ENCODE measurements around the gene TPRX1.

The TPRX1 gene

GRCh38 chr19:47766359-47766620 is 38.1 kb downstream of the TPRX1 start:
- CTCF ChIA-PET, result interaction anchor here (0.7 to 8.2 kb wide), 17 partner anchors 9 to 1052 kb away, joined by 3 to 197 read pairs (median 6); partner anchors contain the start of genes EHD2 and NOP53
- POLR2A ChIA-PET, result interaction anchor here (2.3 kb wide), 1 partner anchor 11 kb away, joined by 6 read pairs; no protein-coding TSS in a partner anchor
- no peaks in the 10 kb centered on the region for H3K36me3 ChIP-seq (ENCODE audit: control insufficient read depth in 2 of 2, insufficient read depth in 1 of 2, low read length in 2 of 2)
- H3K4me1 ChIP-seq (ENCODE audit: control insufficient read depth, insufficient read depth, low read length), result no peaks in the 10 kb centered on the region
- no peak overlapping the region for H3K4me3 ChIP-seq (ENCODE audit: low read depth, low read length)
- TF ChIP-seq FEZF1 (tag by site-specific recombination; IDR thresholded peaks at IDR 0.05) (no peak), KLF8 (tag by site-specific recombination; IDR thresholded peaks at IDR 0.05) (no peak), ZNF146 (tag by site-specific recombination; IDR thresholded peaks at IDR 0.05) (no peak), WT1 (tag by site-specific recombination; IDR thresholded peaks at IDR 0.05) (no peak), ZNF132 (tag by site-specific recombination; IDR thresholded peaks at IDR 0.05; ENCODE audit: borderline replicate concordance) (no peak), ZNF112 (tag by site-specific recombination; IDR thresholded peaks at IDR 0.05) (no peak), EGR2 (tag by site-specific recombination; IDR thresholded peaks at IDR 0.05; ENCODE audit: low read depth) (no peak), ZNF302 (tag by site-specific recombination; IDR thresholded peaks at IDR 0.05; ENCODE audit: low read depth) (no peak), ZNF501 (tag by site-specific recombination; IDR thresholded peaks at IDR 0.05) (no peak), ZNF701 (tag by site-specific recombination; IDR thresholded peaks at IDR 0.05) (no peak), ZBTB1 (tag by site-specific recombination; IDR thresholded peaks at IDR 0.05) (no peak), ZNF350 (tag by site-specific recombination; IDR thresholded peaks at IDR 0.05) (no peak), ZSCAN30 (tag by site-specific recombination; IDR thresholded peaks at IDR 0.05) (no peak), ZNF777 (tag by site-specific recombination; IDR thresholded peaks at IDR 0.05; ENCODE audit: borderline replicate concordance) (no peak), SCRT2 (tag by site-specific recombination; IDR thresholded peaks at IDR 0.05) (no peak), ZNF2 (tag by site-specific recombination; IDR thresholded peaks at IDR 0.05) (no peak), ZNF776 (tag by site-specific recombination; IDR thresholded peaks at IDR 0.05; ENCODE audit: borderline replicate concordance) (no peak)
- TF ChIP-seq, protein P1, sequence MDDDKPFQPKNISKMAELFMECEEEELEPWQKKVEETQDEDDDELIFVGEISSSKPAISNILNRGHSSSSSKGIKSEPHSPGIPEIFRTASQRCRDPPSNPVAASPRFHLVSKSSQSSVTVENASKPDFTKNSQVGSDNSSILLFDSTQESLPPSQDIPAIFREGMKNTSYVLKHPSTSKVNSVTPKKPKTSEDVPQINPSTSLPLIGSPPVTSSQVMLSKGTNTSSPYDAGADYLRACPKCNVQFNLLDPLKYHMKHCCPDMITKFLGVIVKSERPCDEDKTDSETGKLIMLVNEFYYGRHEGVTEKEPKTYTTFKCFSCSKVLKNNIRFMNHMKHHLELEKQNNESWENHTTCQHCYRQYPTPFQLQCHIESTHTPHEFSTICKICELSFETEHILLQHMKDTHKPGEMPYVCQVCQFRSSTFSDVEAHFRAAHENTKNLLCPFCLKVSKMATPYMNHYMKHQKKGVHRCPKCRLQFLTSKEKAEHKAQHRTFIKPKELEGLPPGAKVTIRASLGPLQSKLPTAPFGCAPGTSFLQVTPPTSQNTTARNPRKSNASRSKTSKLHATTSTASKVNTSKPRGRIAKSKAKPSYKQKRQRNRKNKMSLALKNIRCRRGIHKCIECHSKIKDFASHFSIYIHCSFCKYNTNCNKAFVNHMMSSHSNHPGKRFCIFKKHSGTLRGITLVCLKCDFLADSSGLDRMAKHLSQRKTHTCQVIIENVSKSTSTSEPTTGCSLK (tag by site-specific recombination; IDR thresholded peaks at IDR 0.05), result no peak
- TF ChIP-seq, protein P2, sequence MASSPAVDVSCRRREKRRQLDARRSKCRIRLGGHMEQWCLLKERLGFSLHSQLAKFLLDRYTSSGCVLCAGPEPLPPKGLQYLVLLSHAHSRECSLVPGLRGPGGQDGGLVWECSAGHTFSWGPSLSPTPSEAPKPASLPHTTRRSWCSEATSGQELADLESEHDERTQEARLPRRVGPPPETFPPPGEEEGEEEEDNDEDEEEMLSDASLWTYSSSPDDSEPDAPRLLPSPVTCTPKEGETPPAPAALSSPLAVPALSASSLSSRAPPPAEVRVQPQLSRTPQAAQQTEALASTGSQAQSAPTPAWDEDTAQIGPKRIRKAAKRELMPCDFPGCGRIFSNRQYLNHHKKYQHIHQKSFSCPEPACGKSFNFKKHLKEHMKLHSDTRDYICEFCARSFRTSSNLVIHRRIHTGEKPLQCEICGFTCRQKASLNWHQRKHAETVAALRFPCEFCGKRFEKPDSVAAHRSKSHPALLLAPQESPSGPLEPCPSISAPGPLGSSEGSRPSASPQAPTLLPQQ (tag by site-specific recombination; IDR thresholded peaks at IDR 0.05), result no peak
- TF ChIP-seq, protein P3, sequence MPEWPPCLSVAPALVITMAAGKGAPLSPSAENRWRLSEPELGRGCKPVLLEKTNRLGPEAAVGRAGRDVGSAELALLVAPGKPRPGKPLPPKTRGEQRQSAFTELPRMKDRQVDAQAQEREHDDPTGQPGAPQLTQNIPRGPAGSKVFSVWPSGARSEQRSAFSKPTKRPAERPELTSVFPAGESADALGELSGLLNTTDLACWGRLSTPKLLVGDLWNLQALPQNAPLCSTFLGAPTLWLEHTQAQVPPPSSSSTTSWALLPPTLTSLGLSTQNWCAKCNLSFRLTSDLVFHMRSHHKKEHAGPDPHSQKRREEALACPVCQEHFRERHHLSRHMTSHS (tag by site-specific recombination; IDR thresholded peaks at IDR 0.05), result no peak
- H3K9me3 ChIP-seq (ENCODE audit: control insufficient read depth, insufficient read depth, low read depth, low read length), result no peaks in the 10 kb centered on the region
- no peak overlapping the region for H3K27ac ChIP-seq (ENCODE audit: extremely low read depth, low read depth, low read length)

DNA sequence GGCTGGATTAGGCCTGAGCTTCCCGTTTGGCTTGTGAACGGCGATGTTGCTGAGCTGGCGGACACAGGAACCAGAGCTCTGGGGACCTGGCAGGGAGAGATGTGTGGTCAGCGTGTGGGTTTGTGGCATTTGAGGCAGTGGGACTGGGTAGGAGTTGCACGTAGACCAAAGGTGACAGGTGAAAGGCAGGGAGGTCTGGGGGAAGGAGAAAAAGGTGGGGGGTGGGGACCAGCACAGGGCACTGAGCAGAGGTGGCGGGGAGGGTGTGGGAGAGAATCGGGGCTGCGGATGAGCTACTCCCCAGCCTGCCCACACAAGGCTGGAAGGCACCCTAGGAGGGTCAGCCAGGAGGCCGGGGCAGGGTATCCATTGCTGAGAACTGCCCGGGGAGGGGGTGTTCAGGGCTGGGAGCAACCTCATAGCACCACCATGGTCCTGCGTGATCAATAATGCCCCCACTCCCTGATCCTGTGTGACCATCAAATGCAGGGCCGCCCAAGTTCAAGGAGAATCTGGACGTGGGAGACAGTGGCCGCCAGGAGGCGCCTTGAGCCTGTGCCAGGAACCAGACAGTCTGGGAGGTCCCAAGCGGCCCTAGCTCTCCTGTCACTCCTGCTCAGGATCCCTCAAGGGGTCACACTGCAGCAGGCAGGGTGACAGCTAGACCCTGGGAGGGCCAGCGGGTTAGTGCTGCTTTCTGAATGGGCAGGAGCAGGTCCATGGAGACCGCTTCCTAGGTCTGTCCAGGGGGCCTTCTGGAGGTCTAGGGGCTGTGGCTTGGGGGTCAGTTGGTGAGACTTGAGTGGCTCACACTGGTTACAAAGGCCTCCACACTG is 38.6 kb downstream of the TPRX1 start:
- no peak overlapping the region for H3K27ac ChIP-seq (ENCODE audit: extremely low read depth, low read depth, low read length)
- no peak overlapping the region for H3K4me3 ChIP-seq (ENCODE audit: low read depth, low read length)
- no peaks in the 10 kb centered on the region for H3K4me1 ChIP-seq (ENCODE audit: control insufficient read depth, insufficient read depth, low read length)
- H3K36me3 ChIP-seq (ENCODE audit: control insufficient read depth in 2 of 2, insufficient read depth in 1 of 2, low read length in 2 of 2), result no peaks in the 10 kb centered on the region
- POLR2A ChIA-PET, result interaction anchor here (0.9 to 2.3 kb wide), 4 partner anchors 9 to 14 kb away, joined by 3 to 6 read pairs (median 3); partner anchors contain the start of gene SELENOW
- H3K9me3 ChIP-seq (ENCODE audit: control insufficient read depth, insufficient read depth, low read depth, low read length), result no peaks in the 10 kb centered on the region
- CTCF ChIA-PET, result interaction anchor here (0.5 to 8.2 kb wide), 30 partner anchors 8 to 1052 kb away, joined by 3 to 197 read pairs (median 5); partner anchors contain the start of genes EHD2 and NOP53
- TF ChIP-seq, protein P2 (tag by site-specific recombination; IDR thresholded peaks at IDR 0.05), result no peak
- TF ChIP-seq, protein P4, sequence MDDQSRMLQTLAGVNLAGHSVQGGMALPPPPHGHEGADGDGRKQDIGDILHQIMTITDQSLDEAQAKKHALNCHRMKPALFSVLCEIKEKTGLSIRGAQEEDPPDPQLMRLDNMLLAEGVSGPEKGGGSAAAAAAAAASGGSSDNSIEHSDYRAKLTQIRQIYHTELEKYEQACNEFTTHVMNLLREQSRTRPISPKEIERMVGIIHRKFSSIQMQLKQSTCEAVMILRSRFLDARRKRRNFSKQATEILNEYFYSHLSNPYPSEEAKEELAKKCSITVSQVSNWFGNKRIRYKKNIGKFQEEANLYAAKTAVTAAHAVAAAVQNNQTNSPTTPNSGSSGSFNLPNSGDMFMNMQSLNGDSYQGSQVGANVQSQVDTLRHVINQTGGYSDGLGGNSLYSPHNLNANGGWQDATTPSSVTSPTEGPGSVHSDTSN (CRISPR knock-in tag; IDR thresholded peaks at IDR 0.05), result 0 out of 2 replicates have a peak, but pooled peaks have one; percentile 40
- peak; percentile 93 for TF ChIP-seq EGR2 (tag by site-specific recombination; IDR thresholded peaks at IDR 0.05; ENCODE audit: low read depth)
- TF ChIP-seq GLIS1 (tag by site-specific recombination; IDR thresholded peaks at IDR 0.05), result peak; percentile 97
- TF ChIP-seq OVOL3 (tag by site-specific recombination; IDR thresholded peaks at IDR 0.05), result no peak
- TF ChIP-seq GLIS2 (tag by site-specific recombination; IDR thresholded peaks at IDR 0.05), result peak; percentile 56; the same call in 1 of the 2 replicates
- peak; percentile 87 for TF ChIP-seq ZFHX2 (tag by site-specific recombination; conservative IDR thresholded peaks at IDR 0.05)
- TF ChIP-seq ZNF654 (tag by site-specific recombination; IDR thresholded peaks at IDR 0.05; ENCODE audit: low read depth), result 0 out of 2 replicates have a peak, but pooled peaks have one; percentile 13
